ENCODE results near the gene LLGL2. TPM values are rescaled to one million over a fixed set of nuclear protein-coding genes. Genes with fewer than 3 reads are reported as not detected.

LLGL2 gene
- total and polyA plus RNA-seq, 2 donors (not counting 1 experiment from before 2014, with no cell fraction given): 40.6 to 52.0 TPM

- ATAC-seq (ENCODE audit: low read depth) (no peak), DNase-seq (no peak)
- Histone ChIP-seq H2AFZ (ENCODE audit: insufficient read depth, low read depth, low read length, poor library complexity, severe bottlenecking) (no peak overlapping the region), H3K9me3 (ENCODE audit: control extremely low read depth in 1 of 3, control insufficient read depth in 2 of 3, insufficient read depth in 1 of 3, low read length in 2 of 3) (no peaks in the 10 kb centered on the region), H3K4me1 (ENCODE audit: control insufficient read depth in 2 of 2, insufficient read depth in 2 of 2, low read length in 2 of 2) (no peaks in the 10 kb centered on the region), H3K27ac (ENCODE audit: low read length in 2 of 2) (no peak overlapping the region), H3K27me3 (replicated peaks in 1 of 4; ENCODE audit: control extremely low read depth in 1 of 4, control insufficient read depth in 3 of 4, insufficient read depth in 4 of 4, low read length in 3 of 4) (no peaks in the 10 kb centered on the region), H3K4me2 (replicated peaks; ENCODE audit: low read depth, low read length, poor library complexity, severe bottlenecking) (no peak overlapping the region), H3K9ac (ENCODE audit: low read length) (no peak overlapping the region), H3K4me3 (ENCODE audit: control extremely low read depth in 1 of 5, extremely low read depth in 1 of 5, insufficient read depth in 1 of 5, low read depth in 2 of 5, low read length in 4 of 5) (no peak overlapping the region), H4K20me1 (ENCODE audit: control insufficient read depth, insufficient read depth, low read length, poor library complexity, severe bottlenecking) (peaks cover 14% of the 10 kb centered on the region), H3K36me3 (replicated peaks in 1 of 2; ENCODE audit: control extremely low read depth in 1 of 2, control insufficient read depth in 1 of 2, extremely low read depth in 1 of 2, insufficient read depth in 2 of 2, low read length in 1 of 2) (peaks cover 0 to 12% of the 10 kb centered on the region in 2 experiments), H3K79me2 (ENCODE audit: control insufficient read depth, insufficient read depth, low read length) (peaks cover 42% of the 10 kb centered on the region)
- 99% methylated on average over 7 of the region's 7 CpGs for WGBS (ENCODE audit: insufficient coverage)
- no peak overlapping the region for H3K4me3 Mint-ChIP-seq
- ChIA-PET CTCF (interaction anchor here (0.8 kb wide), 1 partner anchor 271 kb away, joined by 3 read pairs; no protein-coding TSS in a partner anchor), POLR2A (interaction anchor here (0.6 kb wide), 1 partner anchor 22 kb away, joined by 4 read pairs; the partner anchor contains the start of gene TMEM94)
- TF ChIP-seq EZH2 (IDR thresholded peaks at IDR 0.05; ENCODE audit: borderline replicate concordance, insufficient read depth, low read depth, low read length, poor library complexity, severe bottlenecking) (no peak), CTCF (IDR thresholded peaks at IDR 0.05) (no peak)
- no peaks in the 10 kb centered on the region for H3K27me3 Mint-ChIP-seq
- no peaks in the 10 kb centered on the region for H3K9me3 Mint-ChIP-seq (ENCODE audit: insufficient read depth)
- no peak overlapping the region for H3K27ac Mint-ChIP-seq
- H3K4me1 Mint-ChIP-seq: no peaks in the 10 kb centered on the region
- intact Hi-C loops (cut with micrococcal nuclease): no loop called here
Observed at GRCh38 chr17:75478508-75478907, 47.0 kb upstream of the LLGL2 start.

GRCh38 chr17:75480281-75480680 is 45.2 kb upstream of the LLGL2 start:
- H3K27ac ChIP-seq (ENCODE audit: low read length in 2 of 2): no peak overlapping the region
- Mint-ChIP-seq H3K4me3 (no peak overlapping the region), H3K27me3 (no peaks in the 10 kb centered on the region), H3K27ac (no peak overlapping the region), H3K4me1 (no peaks in the 10 kb centered on the region), H3K9me3 (ENCODE audit: insufficient read depth) (no peaks in the 10 kb centered on the region)
- peaks cover 14% of the 10 kb centered on the region for H4K20me1 ChIP-seq (ENCODE audit: control insufficient read depth, insufficient read depth, low read length, poor library complexity, severe bottlenecking)
- no peaks in the 10 kb centered on the region for H3K4me1 ChIP-seq (ENCODE audit: control insufficient read depth in 2 of 2, insufficient read depth in 2 of 2, low read length in 2 of 2)
- POLR2A ChIA-PET: no interaction called here
- intact Hi-C loops (cut with micrococcal nuclease): no loop called here
- H3K36me3 ChIP-seq (replicated peaks in 1 of 2; ENCODE audit: control extremely low read depth in 1 of 2, control insufficient read depth in 1 of 2, extremely low read depth in 1 of 2, insufficient read depth in 2 of 2, low read length in 1 of 2): peaks cover 0 to 5% of the 10 kb centered on the region in 2 experiments
- no peak overlapping the region for H3K9ac ChIP-seq (ENCODE audit: low read length)
- 96% methylated on average over 5 of the region's 6 CpGs for WGBS (ENCODE audit: insufficient coverage)
- CTCF ChIA-PET: no interaction called here
- H3K4me2 ChIP-seq (replicated peaks; ENCODE audit: low read depth, low read length, poor library complexity, severe bottlenecking): no peak overlapping the region
- no peaks in the 10 kb centered on the region for H3K27me3 ChIP-seq (replicated peaks in 1 of 4; ENCODE audit: control extremely low read depth in 1 of 4, control insufficient read depth in 3 of 4, insufficient read depth in 4 of 4, low read length in 3 of 4)
- DNase-seq (no peak), ATAC-seq (ENCODE audit: low read depth) (no peak)
- TF ChIP-seq EZH2 (IDR thresholded peaks at IDR 0.05; ENCODE audit: borderline replicate concordance, insufficient read depth, low read depth, low read length, poor library complexity, severe bottlenecking) (no peak), CTCF (IDR thresholded peaks at IDR 0.05) (no peak)
- no peak overlapping the region for H3K4me3 ChIP-seq (ENCODE audit: control extremely low read depth in 1 of 5, extremely low read depth in 1 of 5, insufficient read depth in 1 of 5, low read depth in 2 of 5, low read length in 4 of 5)
- peaks cover 33% of the 10 kb centered on the region for H3K79me2 ChIP-seq (ENCODE audit: control insufficient read depth, insufficient read depth, low read length)
- H2AFZ ChIP-seq (ENCODE audit: insufficient read depth, low read depth, low read length, poor library complexity, severe bottlenecking): no peak overlapping the region
- no peaks in the 10 kb centered on the region for H3K9me3 ChIP-seq (ENCODE audit: control extremely low read depth in 1 of 3, control insufficient read depth in 2 of 3, insufficient read depth in 1 of 3, low read length in 2 of 3)
